ENCODE measurements around the gene GORAB.

GORAB gene

GRCh38 chr1:170538687-170539086, 6.7 kb downstream of the GORAB start:
- DNase-seq (ENCODE audit: low read depth, low spot score) = no peak

- DNase-seq (ENCODE audit: low read depth, low spot score) = no peak
These were observed 7.2 kb downstream of the GORAB start for GRCh38 chr1:170539154-170539553.

- DNase-seq (ENCODE audit: low read depth, low spot score) = no peak
These were observed 12.7 kb downstream of the GORAB start for GRCh38 chr1:170544624-170545023.

- DNase-seq (ENCODE audit: low read depth, low spot score) = no peak
These were observed 13.5 kb downstream of the GORAB start for GRCh38 chr1:170545476-170545875.

- DNase-seq (ENCODE audit: low read depth, low spot score) = no peak
These were observed 15.3 kb downstream of the GORAB start for GRCh38 chr1:170547255-170547654.

GRCh38 chr1:170548497-170548896, 16.5 kb downstream of the GORAB start:
- DNase-seq (ENCODE audit: low read depth, low spot score) = no peak

- no peak for DNase-seq (ENCODE audit: low read depth, low spot score)
These were observed 23.4 kb downstream of the GORAB start for GRCh38 chr1:170555370-170555769.

GRCh38 chr1:170556917-170557316, 25.0 kb downstream of the GORAB start:
- DNase-seq (ENCODE audit: low read depth, low spot score) = no peak

- no peak for DNase-seq (ENCODE audit: low read depth, low spot score)
These were observed 26.8 kb downstream of the GORAB start for GRCh38 chr1:170558731-170559130.

GRCh38 chr1:170559166-170559565, 27.2 kb downstream of the GORAB start:
- DNase-seq (ENCODE audit: low read depth, low spot score) = no peak

GRCh38 chr1:170560681-170561285, 28.8 kb downstream of the GORAB start:
- DNase-seq (ENCODE audit: low read depth, low spot score) = no peak

GRCh38 chr1:170562646-170563338, 30.8 kb downstream of the GORAB start:
- peak; percentile 80 for DNase-seq (ENCODE audit: low read depth, low spot score)

GRCh38 chr1:170567214-170567613, 35.2 kb downstream of the GORAB start:
- no peak for DNase-seq (ENCODE audit: low read depth, low spot score)

GRCh38 chr1:170568197-170568596, 36.2 kb downstream of the GORAB start:
- no peak for DNase-seq (ENCODE audit: low read depth, low spot score)

GRCh38 chr1:170576980-170577379, 45.0 kb downstream of the GORAB start:
- no peak for DNase-seq (ENCODE audit: low read depth, low spot score)

- no peak for DNase-seq (ENCODE audit: low read depth, low spot score)
These were observed 46.4 kb downstream of the GORAB start for GRCh38 chr1:170578359-170578758.

- DNase-seq (ENCODE audit: low read depth, low spot score) = peak; percentile 16
These were observed 48.9 kb downstream of the GORAB start for GRCh38 chr1:170580636-170581440.

GRCh38 chr1:170583186-170583585, 51.2 kb downstream of the GORAB start:
- DNase-seq (ENCODE audit: low read depth, low spot score) = no peak

- peak; percentile 57 for DNase-seq (ENCODE audit: low read depth, low spot score)
These were observed 54.6 kb downstream of the GORAB start for GRCh38 chr1:170586321-170587252.

- DNase-seq (ENCODE audit: low read depth, low spot score) = no peak
These were observed 55.3 kb downstream of the GORAB start for GRCh38 chr1:170587253-170587593.

GRCh38 chr1:170590921-170591705, 59.1 kb downstream of the GORAB start:
- DNase-seq (ENCODE audit: low read depth, low spot score) = no peak
